ENCODE results near the gene RBM20. TPM values are rescaled to one million over a fixed set of nuclear protein-coding genes. Genes with fewer than 3 reads are reported as not detected.

Gene RBM20
- total and polyA plus RNA-seq, 10 of the 15 experiments (the other 5 are each of a cell fraction or from before 2014, with no cell fraction given), result 0.04 to 0.26 (median 0.15) TPM

- TF ChIP-seq E2F4 (IDR thresholded peaks at IDR 0.05; ENCODE audit: low read depth, low read length), result no peak
These were observed 31.9 kb downstream of the RBM20 start (continued) for GRCh38 chr10:110676016-110676415.

GRCh38 chr10:110679486-110680272 lies 35.5 kb downstream of the RBM20 start:
- no peak overlapping the region for H3K4me3 ChIP-seq
- 76% methylated on average over 13 of the region's 13 CpGs for WGBS (ENCODE audit: insufficient coverage, insufficient replicate concordance, low lambda C conversion rate, missing lambda C conversion rate)
- DNase-seq (ENCODE audit: low read depth, low spot score) (no peak), ATAC-seq (peak; percentile 22; the same call in 2 of the 3 replicates), FAIRE-seq (no peak)
- H3K9ac ChIP-seq (ENCODE audit: control insufficient read depth, insufficient read depth, low read length), result no peak overlapping the region
- intact Hi-C loops (cut with micrococcal nuclease; ENCODE audit: unreplicated experiment) (no loop called here), in situ Hi-C loops (cut with MboI) (loop anchor here (10.0 kb wide), 1 partner anchor 375 kb away; the partner anchor contains the start of gene SMNDC1)
- H3K27me3 ChIP-seq (replicated peaks in 1 of 2; ENCODE audit: control insufficient read depth in 2 of 2, insufficient read depth in 2 of 2, low read length in 1 of 2), result no peaks in the 10 kb centered on the region
- no peak overlapping the region for H2AFZ ChIP-seq (ENCODE audit: control insufficient read depth, low read depth, low read length)
- H4K20me1 ChIP-seq (ENCODE audit: control insufficient read depth, insufficient read depth), result no peaks in the 10 kb centered on the region
- RAD21 ChIA-PET (ENCODE audit: unreplicated experiment), result interaction anchor here (1.4 to 1.8 kb wide), 3 partner anchors 66 to 71 kb away, joined by 4 to 11 read pairs (median 11); no protein-coding TSS in a partner anchor
- CTCF ChIA-PET, result interaction anchor here (0.7 to 9.4 kb wide), 8 partner anchors 7 to 373 kb away, joined by 3 to 124 read pairs (median 7); no protein-coding TSS in a partner anchor
- no peaks in the 10 kb centered on the region for H3K36me3 ChIP-seq (ENCODE audit: control insufficient read depth in 2 of 2, insufficient read depth in 2 of 2, low read length in 1 of 2)
- no peaks in the 10 kb centered on the region for H3K9me3 ChIP-seq (replicated peaks; ENCODE audit: control insufficient read depth, insufficient read depth, low read length)
- POLR2A ChIA-PET, result interaction anchor here (0.5 kb wide), 1 partner anchor 1406 kb away, joined by 3 read pairs; no protein-coding TSS in a partner anchor
- H3K79me2 ChIP-seq (ENCODE audit: control insufficient read depth, insufficient read depth, low read length), result no peaks in the 10 kb centered on the region
- BruUV-seq (replicated peaks), result no TSS peak
- no peaks in the 10 kb centered on the region for H3K4me1 ChIP-seq (ENCODE audit: control insufficient read depth, insufficient read depth, low read length)
- TF ChIP-seq HDAC6 (IDR thresholded peaks at IDR 0.05; ENCODE audit: unreplicated experiment) (no peak), FOXK2 (IDR thresholded peaks at IDR 0.05) (no peak), PBX3 (IDR thresholded peaks at IDR 0.05; ENCODE audit: insufficient replicate concordance, low read depth, low read length) (no peak), MTA2 (IDR thresholded peaks at IDR 0.05; ENCODE audit: low read depth) (no peak), TBL1XR1 (IDR thresholded peaks at IDR 0.05; ENCODE audit: low read depth, low read length) (no peak), ZBTB33 (IDR thresholded peaks at IDR 0.05) (no peak), ATF2 (IDR thresholded peaks at IDR 0.05; ENCODE audit: low read length) (no peak), SIX5 (IDR thresholded peaks at IDR 0.05; ENCODE audit: low read depth, low read length, severe bottlenecking) (no peak), NFIC (IDR thresholded peaks at IDR 0.05; ENCODE audit: low read depth, low read length) (no peak), EZH2 (IDR thresholded peaks at IDR 0.05; ENCODE audit: borderline replicate concordance, control insufficient read depth, low read depth, low read length) (no peak), SPI1 (IDR thresholded peaks at IDR 0.05; ENCODE audit: borderline replicate concordance, insufficient read depth, low read depth, low read length) (no peak)
- no peak overlapping the region for H3K4me2 ChIP-seq (ENCODE audit: control insufficient read depth, insufficient read depth)
- H3K27ac ChIP-seq (ENCODE audit: control insufficient read depth, insufficient read depth), result no peak overlapping the region
- SMC1A ChIA-PET (ENCODE audit: uncharacterized antibody, unreplicated experiment), result interaction anchor here (0.9 to 5.6 kb wide), 6 partner anchors 31 to 370 kb away, joined by 3 to 46 read pairs (median 3); no protein-coding TSS in a partner anchor

Data from GM12878 (cell line).